Cerebellar cortex (tissue), 1 donor: ENCODE measurements around the gene ZNF248.
"Not testable (repeated sequence)": the region's sequence is repeated elsewhere in the genome, so short reads cannot be mapped to it uniquely, and the experiment has no call there.

Experiments
- DNase-seq: peaks from one replicate; pipeline ENCODE4 v3.0.0-alpha.2; 2015; ENCODE audit warnings: low spot score

The ZNF248 gene

GRCh38 chr10:37857287-37858211 lies at the start of gene ZNF248:
Gene ZNF248 (minus strand): TSS chr10:37857610. CDS start chr10:37856310, 1,300 bp downstream.
- peak; percentile 98 for DNase-seq

GRCh38 chr10:37906382-37906781 lies 49.0 kb upstream of the ZNF248 start:
- no peak for DNase-seq

- DNase-seq: no peak
Measured at GRCh38 chr10:37896436-37896835, 39.0 kb upstream of the ZNF248 start.

- DNase-seq: no peak
Measured at GRCh38 chr10:37895674-37896073, 38.3 kb upstream of the ZNF248 start.

- no peak for DNase-seq
Measured at GRCh38 chr10:37885850-37886249, 28.4 kb upstream of the ZNF248 start.

GRCh38 chr10:37872955-37873354 lies 15.5 kb upstream of the ZNF248 start:
- DNase-seq: no peak

- DNase-seq: no peak
Measured at GRCh38 chr10:37872283-37872682, 14.9 kb upstream of the ZNF248 start.

GRCh38 chr10:37871568-37872251 lies 14.3 kb upstream of the ZNF248 start:
- no peak for DNase-seq

- DNase-seq: no peak
Measured at GRCh38 chr10:37871143-37871542, 13.7 kb upstream of the ZNF248 start.

- DNase-seq: no peak
Measured at GRCh38 chr10:37868796-37869195, 11.4 kb upstream of the ZNF248 start.

- DNase-seq: no peak
Measured at GRCh38 chr10:37865957-37866803, 8.8 kb upstream of the ZNF248 start.

- no peak for DNase-seq
Measured at GRCh38 chr10:37865264-37865663, 7.9 kb upstream of the ZNF248 start.

- DNase-seq: no peak
Measured at GRCh38 chr10:37860494-37861190, 3.2 kb upstream of the ZNF248 start.

- not testable (repeated sequence) for DNase-seq
Measured at GRCh38 chr10:37859270-37859669, 1.9 kb upstream of the ZNF248 start.

GRCh38 chr10:37856881-37857286 lies 526 bp downstream of the ZNF248 start:
- peak; percentile 35 for DNase-seq

GRCh38 chr10:37855636-37856035 lies 1.8 kb downstream of the ZNF248 start:
- DNase-seq: peak; percentile 26

- no peak for DNase-seq
Measured at GRCh38 chr10:37854626-37855025, 2.8 kb downstream of the ZNF248 start.

GRCh38 chr10:37844644-37845043 lies 12.8 kb downstream of the ZNF248 start:
- no peak for DNase-seq

- DNase-seq: no peak
Measured at GRCh38 chr10:37839243-37839642, 18.2 kb downstream of the ZNF248 start.

- no peak for DNase-seq
Measured at GRCh38 chr10:37831495-37832333, 25.7 kb downstream of the ZNF248 start.

- no peak for DNase-seq
Measured at GRCh38 chr10:37826806-37827205, 30.6 kb downstream of the ZNF248 start.
